Thoracic aorta (tissue), 2 donors: ENCODE data around the gene EZH1. TPM values are rescaled to one million over a fixed set of nuclear protein-coding genes. Genes with fewer than 3 reads are reported as not detected.

Source experiments
- ATAC-seq: fragments of 150-250 bp; one replicate; pipeline ENCODE4 v1.8.0; 2017; ENCODE audit warnings: low read depth; ENCODE audit not compliant: insufficient number of reproducible peaks, low FRiP score
- DNase-seq: peaks from one replicate; pipeline ENCODE4 v3.0.0-alpha.2; 2020; ENCODE audit warnings: low spot score
- H3K27ac ChIP-seq, 2 donors: fragments of 200-600 bp; sonication (generic); 1 replicate in 1 of 2; 2 replicates in 1 of 2; pipeline ENCODE4 v1.5.1; 2016; ENCODE audit warnings: mild to moderate bottlenecking in 2 of 2, moderate library complexity in 2 of 2
- H3K27me3 ChIP-seq: fragments of 200-600 bp; sonication (generic); replicated peaks from 2 replicates; pipeline ENCODE4 v1.6.0; 2016; ENCODE audit warnings: mild to moderate bottlenecking; ENCODE audit not compliant: insufficient read depth
- H3K36me3 ChIP-seq: fragments of 200-600 bp; sonication (generic); one replicate; pipeline ENCODE4 v1.5.1; 2016
- H3K4me1 ChIP-seq, 2 donors: fragments of 200-600 bp; sonication (generic); 1 replicate in 1 of 2; 2 replicates in 1 of 2; pipeline versions ENCODE4 v1.5.1 to v1.6.0; 2016; ENCODE audit warnings: low read depth in 2 of 2, mild to moderate bottlenecking in 1 of 2; ENCODE audit not compliant: control insufficient read depth in 1 of 2
- H3K4me3 ChIP-seq: fragments of 200-600 bp; sonication (generic); 2 replicates; pipeline ENCODE4 v1.5.1; 2016; ENCODE audit warnings: mild to moderate bottlenecking
- H3K9me3 ChIP-seq: fragments of 200-600 bp; sonication (generic); 2 replicates; pipeline ENCODE4 v1.5.1; 2016
- CTCF ChIP-seq: fragments of 200-600 bp; sonication (generic); IDR thresholded peaks from one replicate; pipeline ENCODE4 v1.5.1; 2019; ENCODE audit warnings: antibody characterized with exemption
- total RNA-seq, 2 donors: library from RNA; depleted of rRNA; stranded (reverse); fragments of >200 nt; gene quantifications; one replicate each; pipeline versions ENCODE4 v1.1.0 to v1.2.3, GENCODE V29; 2016

The EZH1 gene
- total RNA-seq, 2 donors from 2014 or later: 66.3 to 75.2 TPM

- Histone ChIP-seq H3K4me1 (peaks cover 0 to 2% of the 10 kb centered on the region in 2 donors), H3K36me3 (no peaks in the 10 kb centered on the region), H3K4me3 (no peak overlapping the region), H3K9me3 (no peaks in the 10 kb centered on the region), H3K27me3 (no peaks in the 10 kb centered on the region), H3K27ac (no peak overlapping the region)
- no peak for ATAC-seq
- no peak for DNase-seq
- no peak for TF ChIP-seq CTCF
Observed at GRCh38 chr17:42754782-42755181, 9.9 kb upstream of the EZH1 start.

- no peak for DNase-seq
- no peak for TF ChIP-seq CTCF
- Histone ChIP-seq H3K9me3 (no peaks in the 10 kb centered on the region), H3K27ac (no peak overlapping the region), H3K4me1 (peaks cover 0 to 2% of the 10 kb centered on the region in 2 donors), H3K4me3 (no peak overlapping the region), H3K36me3 (no peaks in the 10 kb centered on the region), H3K27me3 (no peaks in the 10 kb centered on the region)
- no peak for ATAC-seq
Observed at GRCh38 chr17:42751628-42752027, 6.8 kb upstream of the EZH1 start.

GRCh38 chr17:42750739-42751344 lies 6.0 kb upstream of the EZH1 start:
- H3K4me1 ChIP-seq: peaks cover 0 to 2% of the 10 kb centered on the region in 2 donors
- H3K27ac ChIP-seq: no peak overlapping the region
- no peak for DNase-seq

GRCh38 chr17:42748908-42749798 lies 4.3 kb upstream of the EZH1 start:
- ATAC-seq (no peak), DNase-seq (no peak)
- no peaks in the 10 kb centered on the region for H3K27me3 ChIP-seq
- peaks cover 2 to 5% of the 10 kb centered on the region in 2 donors for H3K4me1 ChIP-seq
- no peak overlapping the region for H3K27ac ChIP-seq
- no peaks in the 10 kb centered on the region for H3K9me3 ChIP-seq
- TF ChIP-seq CTCF: no peak
- no peaks in the 10 kb centered on the region for H3K36me3 ChIP-seq
- no peak overlapping the region for H3K4me3 ChIP-seq

More at GRCh38 chr17:42750739-42751344, 6.0 kb upstream of the EZH1 start:
- Histone ChIP-seq H3K27me3 (no peaks in the 10 kb centered on the region), H3K9me3 (no peaks in the 10 kb centered on the region), H3K4me3 (no peak overlapping the region), H3K36me3 (no peaks in the 10 kb centered on the region)
- no peak for TF ChIP-seq CTCF
- no peak for ATAC-seq

GRCh38 chr17:42748202-42748907 lies 3.5 kb upstream of the EZH1 start:
- ATAC-seq (no peak), DNase-seq (no peak)
- Histone ChIP-seq H3K27me3 (no peaks in the 10 kb centered on the region), H3K36me3 (no peaks in the 10 kb centered on the region), H3K9me3 (no peaks in the 10 kb centered on the region), H3K4me1 (peaks cover 8 to 13% of the 10 kb centered on the region in 2 donors), H3K4me3 (no peak overlapping the region), H3K27ac (peak overlapping the region in 1 of 2 donors; percentile 2)
- TF ChIP-seq CTCF: no peak
